Breast epithelium (tissue), 3 donors: ENCODE results near the gene ARHGAP26.

Experiments used
- POLR2A ChIP-seq: fragments of 450-650 bp; IDR thresholded peaks from one replicate; pipeline ENCODE4 v1.6.1; 2016; ENCODE audit warnings: antibody characterized with exemption, mild to moderate bottlenecking, moderate library complexity
- POLR2AphosphoS5 ChIP-seq, 3 donors: sonication (generic); formaldehyde crosslinking; IDR thresholded peaks; one replicate each; pipeline ENCODE4 v1.6.1; 2017; ENCODE audit warnings: antibody characterized with exemption in 3 of 3

DNA sequence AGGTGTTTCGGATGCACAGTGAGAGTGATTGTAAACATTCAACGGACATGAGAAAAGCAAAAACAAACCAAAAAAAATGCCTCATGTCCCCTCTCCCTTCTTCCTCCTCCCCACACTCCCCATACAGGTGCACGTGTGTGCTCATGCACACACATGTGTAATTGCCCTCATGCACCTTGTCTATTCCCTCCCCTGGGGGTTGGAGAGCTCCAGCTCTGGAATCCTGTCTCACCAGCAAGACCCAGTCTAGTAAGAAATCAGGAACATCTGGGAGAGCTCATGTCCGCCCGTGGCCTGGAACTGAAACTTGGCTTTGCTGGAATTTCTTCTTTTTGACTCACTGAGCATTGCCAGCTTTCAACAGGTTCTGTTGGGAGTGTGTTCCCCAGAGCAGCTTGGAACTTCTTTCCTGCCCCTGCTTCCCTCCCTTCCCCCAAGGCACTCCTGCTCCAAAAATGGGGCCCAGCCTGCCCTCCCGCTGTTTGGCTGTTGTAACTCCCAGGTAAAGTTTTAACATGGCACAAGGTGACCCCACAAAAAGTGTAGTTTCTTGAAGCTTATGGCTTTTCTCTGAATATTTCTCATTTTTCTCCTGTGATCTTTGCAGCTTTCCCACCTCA is 443.2 kb downstream of the ARHGAP26 start:
- no peak for TF ChIP-seq POLR2AphosphoS5 (IDR thresholded peaks at IDR 0.05)
- TF ChIP-seq POLR2A, result no peak
